ENCODE data around the gene MST1.
"Not testable (repeated sequence)": the region's sequence is repeated elsewhere in the genome, so short reads cannot be mapped to it uniquely, and the experiment has no call there.

Gene MST1

DNA sequence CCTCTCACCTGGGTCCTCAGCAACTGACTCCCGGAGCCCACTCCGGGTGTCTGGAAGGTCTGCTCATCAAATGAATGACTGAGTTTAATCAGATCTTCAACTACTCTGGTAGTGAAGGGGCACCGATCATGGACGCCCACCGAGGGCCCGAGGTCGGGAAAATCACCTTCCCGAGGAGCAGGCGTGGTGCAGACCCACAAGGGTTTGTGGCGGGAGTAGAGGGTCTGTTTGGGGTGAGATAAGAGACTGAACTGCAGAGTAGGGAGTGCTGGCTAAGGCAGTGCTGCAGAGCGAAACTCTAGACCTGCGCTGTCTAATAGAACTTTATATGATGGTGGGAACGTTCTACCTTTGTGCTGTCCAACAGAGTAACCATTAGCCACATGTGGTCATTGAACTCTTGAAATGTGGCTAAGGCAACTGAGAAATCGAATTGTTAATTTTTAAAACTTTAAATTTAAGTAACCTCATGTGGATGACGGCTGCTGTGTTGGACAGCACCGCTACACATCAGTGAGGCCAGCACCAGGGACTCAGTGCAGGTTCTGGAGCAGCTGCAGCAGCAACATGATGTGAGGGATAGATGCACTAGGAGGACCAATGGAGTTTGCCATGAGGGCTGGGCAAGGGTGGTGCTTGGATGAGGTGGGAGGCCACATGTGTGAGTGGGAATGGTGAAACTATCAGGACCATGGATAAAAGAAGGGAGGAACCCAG is 792 bp upstream of the MST1 start:
- FAIRE-seq; DNase-seq (ENCODE audit: insufficient read length): not testable (repeated sequence)

GRCh38 chr3:49688338-49689045 is 782 bp downstream of the MST1 start:
- not testable (repeated sequence) for FAIRE-seq; DNase-seq (ENCODE audit: insufficient read length)

- not testable (repeated sequence) for DNase-seq (ENCODE audit: insufficient read length); FAIRE-seq
Measured at GRCh38 chr3:49687424-49687795, 1.9 kb downstream of the MST1 start.

DNA sequence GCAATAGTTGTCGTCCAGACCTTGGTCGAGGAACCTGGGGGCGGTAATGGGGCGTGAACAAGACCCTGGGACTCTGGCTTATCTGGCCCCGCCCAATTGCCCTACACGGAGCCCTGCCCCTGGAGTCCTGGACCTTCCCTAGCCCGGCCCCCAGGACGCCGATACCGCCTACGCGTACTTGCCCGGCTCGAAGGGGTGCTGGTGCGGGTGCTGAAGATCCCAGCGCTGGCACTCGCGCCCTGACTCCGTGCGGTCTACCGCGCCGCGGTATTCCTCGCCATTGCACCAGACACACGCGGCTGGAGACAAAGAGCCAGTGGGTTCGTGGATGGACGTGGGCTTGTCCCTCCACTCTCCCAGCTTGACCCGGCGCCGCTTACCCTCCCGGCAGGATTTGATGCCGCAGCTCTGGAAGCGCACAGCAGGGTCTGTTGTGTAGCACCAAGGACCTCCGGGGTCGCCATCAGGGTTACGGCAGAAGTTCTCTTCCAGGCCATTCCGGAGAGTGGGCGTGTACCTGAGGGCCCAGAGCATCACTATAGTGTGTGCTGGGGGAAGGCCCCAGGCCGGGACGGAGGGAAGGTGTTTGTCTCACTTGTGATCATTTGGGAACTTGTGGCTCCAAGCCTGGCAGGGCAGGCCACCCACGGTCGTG is 2.4 kb downstream of the MST1 start:
- FAIRE-seq; DNase-seq (ENCODE audit: insufficient read length): not testable (repeated sequence)

- FAIRE-seq, result not testable (repeated sequence)
Measured at GRCh38 chr3:49686346-49686745, 2.9 kb downstream of the MST1 start.

DNA sequence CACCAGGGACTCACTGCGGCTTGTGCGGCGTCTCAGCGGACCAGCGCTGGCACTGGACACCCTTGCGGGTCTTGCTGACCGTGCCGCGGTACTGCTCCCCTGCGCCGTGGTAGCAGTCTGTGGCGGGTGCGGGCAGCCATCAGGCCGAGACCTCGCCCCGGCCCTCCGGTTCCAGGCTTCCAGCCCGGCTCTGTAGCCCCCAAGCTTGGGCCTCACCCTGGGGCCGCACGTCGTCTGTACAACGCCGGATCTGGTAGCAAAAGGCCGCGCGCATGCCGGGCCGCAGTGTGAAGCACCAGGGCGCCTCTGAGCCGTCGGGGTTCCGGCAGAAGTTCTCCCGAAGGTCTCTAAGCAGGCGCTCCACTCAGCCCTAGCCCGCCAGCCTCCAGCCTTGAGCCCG is 3.4 kb downstream of the MST1 start:
- DNase-seq (ENCODE audit: insufficient read length); FAIRE-seq: not testable (repeated sequence)

More at GRCh38 chr3:49686346-49686745, 2.9 kb downstream of the MST1 start:
- not testable (repeated sequence) for DNase-seq (ENCODE audit: insufficient read length)

DNA sequence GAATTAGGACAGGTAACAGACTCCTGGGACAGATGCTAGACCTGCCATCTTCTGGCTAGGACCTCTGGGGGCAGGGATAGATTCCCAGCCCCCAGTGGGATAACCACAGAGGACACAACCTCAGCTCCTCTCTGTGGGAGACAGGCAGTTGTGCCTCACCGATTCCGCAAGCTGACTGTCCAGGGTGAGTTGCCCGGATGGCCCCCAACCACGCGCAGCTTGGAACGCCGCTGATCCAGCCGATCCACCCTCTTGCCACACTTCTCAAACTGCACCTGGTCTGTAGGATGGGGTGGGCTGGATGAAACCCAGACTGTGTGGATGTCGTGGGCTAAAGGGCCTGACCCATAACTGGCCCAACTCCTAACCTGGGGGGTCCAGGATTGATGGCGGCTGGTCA is 4.2 kb downstream of the MST1 start:
- not testable (repeated sequence) for FAIRE-seq; DNase-seq (ENCODE audit: insufficient read length)

GRCh38 chr3:49684453-49684852 is 4.8 kb downstream of the MST1 start:
- not testable (repeated sequence) for DNase-seq (ENCODE audit: insufficient read length); FAIRE-seq

- DNase-seq (ENCODE audit: insufficient read length) (no peak), FAIRE-seq (no peak)
- TF ChIP-seq TAF1 (IDR thresholded peaks at IDR 0.05; ENCODE audit: borderline replicate concordance, low read depth, low read length) (no peak), POLR2A (IDR thresholded peaks at IDR 0.05; ENCODE audit: low read depth, low read length) (no peak), POLR2AphosphoS5 (IDR thresholded peaks at IDR 0.05; ENCODE audit: low read depth, low read length) (no peak)
Measured at GRCh38 chr3:49683162-49683561, 6.1 kb downstream of the MST1 start.

DNA sequence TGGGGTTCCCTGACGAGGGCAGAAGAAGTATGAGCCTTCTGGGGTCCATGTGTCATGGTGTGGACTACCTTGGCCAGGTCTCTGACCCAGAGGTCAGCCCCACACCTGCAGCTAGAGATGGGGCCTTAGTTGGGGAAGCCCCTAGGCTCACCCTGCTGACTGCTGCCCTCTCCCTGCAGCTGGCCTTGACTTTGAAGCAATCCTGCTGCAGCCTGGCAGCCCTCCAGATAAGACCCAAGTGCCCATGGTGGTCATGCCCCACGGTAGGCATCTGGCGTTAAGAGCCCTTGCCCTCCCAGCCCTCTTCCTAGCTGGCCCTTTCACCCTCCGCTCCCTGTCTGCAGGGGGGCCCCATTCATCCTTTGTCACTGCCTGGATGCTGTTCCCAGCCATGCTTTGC is 7.7 kb downstream of the MST1 start:
- DNase-seq (ENCODE audit: insufficient read length), result no peak
- TF ChIP-seq TAF1 (IDR thresholded peaks at IDR 0.05; ENCODE audit: borderline replicate concordance, low read depth, low read length) (no peak), POLR2AphosphoS5 (IDR thresholded peaks at IDR 0.05; ENCODE audit: low read depth, low read length) (no peak), POLR2A (IDR thresholded peaks at IDR 0.05; ENCODE audit: low read depth, low read length) (no peak)
- no peak for FAIRE-seq

GRCh38 chr3:49681232-49681522 is 8.1 kb downstream of the MST1 start:
- FAIRE-seq, result no peak
- no peak for TF ChIP-seq POLR2A (IDR thresholded peaks at IDR 0.05; ENCODE audit: low read depth, low read length)
- TF ChIP-seq TAF1 (IDR thresholded peaks at IDR 0.05; ENCODE audit: borderline replicate concordance, low read depth, low read length), result no peak
- TF ChIP-seq POLR2AphosphoS5 (IDR thresholded peaks at IDR 0.05; ENCODE audit: low read depth, low read length), result no peak
- DNase-seq (ENCODE audit: insufficient read length), result no peak

- TF ChIP-seq POLR2AphosphoS5 (IDR thresholded peaks at IDR 0.05; ENCODE audit: low read depth, low read length) (no peak), POLR2A (IDR thresholded peaks at IDR 0.05; ENCODE audit: low read depth, low read length) (no peak), TAF1 (IDR thresholded peaks at IDR 0.05; ENCODE audit: borderline replicate concordance, low read depth, low read length) (no peak)
- DNase-seq (ENCODE audit: insufficient read length), result no peak
- no peak for FAIRE-seq
Measured at GRCh38 chr3:49680493-49681231, 8.6 kb downstream of the MST1 start.

- no peak for TF ChIP-seq TAF1 (IDR thresholded peaks at IDR 0.05; ENCODE audit: borderline replicate concordance, low read depth, low read length)
- 0 out of 2 replicates have a peak, but pooled peaks have one; percentile 2 for TF ChIP-seq POLR2AphosphoS5 (IDR thresholded peaks at IDR 0.05; ENCODE audit: low read depth, low read length)
- no peak for TF ChIP-seq POLR2A (IDR thresholded peaks at IDR 0.05; ENCODE audit: low read depth, low read length)
- FAIRE-seq (no peak), DNase-seq (ENCODE audit: insufficient read length) (no peak)
Measured at GRCh38 chr3:49675912-49676311, 13.4 kb downstream of the MST1 start.
